KMS-11 (cell line): ENCODE data around the gene FAM72D.
"Not testable (repeated sequence)": the region's sequence is repeated elsewhere in the genome, so short reads cannot be mapped to it uniquely, and the experiment has no call there.

Experiments
- H2AFZ ChIP-seq: fragments of 200-600 bp; sonication (generic); 2 replicates; pipeline ENCODE4 v1.6.1; 2016; ENCODE audit warnings: antibody characterized with exemption, mixed run types, low read depth
- H3K27ac ChIP-seq: fragments of 200-600 bp; sonication (generic); 2 replicates; pipeline ENCODE4 v1.6.1; 2016; ENCODE audit warnings: mild to moderate bottlenecking, mixed run types
- H3K27me3 ChIP-seq: fragments of 200-600 bp; sonication (generic); 2 replicates; pipeline ENCODE4 v1.6.1; 2017; ENCODE audit warnings: mild to moderate bottlenecking, low read depth, mixed run types, moderate library complexity; ENCODE audit not compliant: insufficient read depth
- H3K36me3 ChIP-seq: fragments of 200-600 bp; sonication (generic); 2 replicates; pipeline ENCODE4 v1.6.1; 2017; ENCODE audit warnings: mild to moderate bottlenecking, mixed run types; ENCODE audit not compliant: insufficient read depth
- H3K4me1 ChIP-seq: fragments of 200-600 bp; sonication (generic); 2 replicates; pipeline ENCODE4 v1.6.1; 2016; ENCODE audit warnings: mild to moderate bottlenecking, low read depth, mixed run types; ENCODE audit not compliant: poor library complexity, severe bottlenecking
- H3K4me2 ChIP-seq: fragments of 200-600 bp; sonication (generic); 2 replicates; pipeline ENCODE4 v1.7.0; 2016; ENCODE audit warnings: mild to moderate bottlenecking, mixed run types
- H3K4me3 ChIP-seq: fragments of 200-600 bp; sonication (generic); IDR thresholded peaks from 2 replicates; pipeline ENCODE4 v1.6.1; 2017; ENCODE audit warnings: low read depth, low read length, mixed read lengths; ENCODE audit not compliant: insufficient read depth
- H3K79me2 ChIP-seq: fragments of 200-600 bp; sonication (generic); 2 replicates; pipeline ENCODE4 v1.6.1; 2016; ENCODE audit warnings: low read depth, mixed run types; ENCODE audit not compliant: insufficient read depth
- H3K9ac ChIP-seq: fragments of 200-600 bp; sonication (generic); 2 replicates; pipeline ENCODE4 v1.6.1; 2016; ENCODE audit warnings: mild to moderate bottlenecking, mixed run types
- H4K20me1 ChIP-seq: fragments of 200-600 bp; sonication (generic); 2 replicates; pipeline ENCODE4 v1.6.1; 2016; ENCODE audit warnings: mild to moderate bottlenecking, mixed run types; ENCODE audit not compliant: insufficient read depth

The FAM72D gene

GRCh38 chr1:145082483-145083255 lies 13.1 kb upstream of the FAM72D start:
- not testable (repeated sequence) for H3K36me3 ChIP-seq, H2AFZ ChIP-seq, H3K9ac ChIP-seq, H3K27ac ChIP-seq, H3K27me3 ChIP-seq, H3K4me1 ChIP-seq, H4K20me1 ChIP-seq, H3K4me3 ChIP-seq, H3K4me2 ChIP-seq
- H3K79me2 ChIP-seq: peaks cover 12% of the 10 kb centered on the region; the same call in 1 of the 2 replicates

- not testable (repeated sequence) for H3K27me3 ChIP-seq, H3K4me3 ChIP-seq, H4K20me1 ChIP-seq, H2AFZ ChIP-seq, H3K79me2 ChIP-seq, H3K27ac ChIP-seq, H3K36me3 ChIP-seq
- Histone ChIP-seq H3K4me1 (peaks cover 14% of the 10 kb centered on the region), H3K4me2 (peak overlapping the region; percentile 45; the same call in 1 of the 2 replicates), H3K9ac (peak overlapping the region; percentile 37; the same call in 1 of the 2 replicates)
Measured at GRCh38 chr1:145093517-145094149, 2.1 kb upstream of the FAM72D start.

GRCh38 chr1:145094655-145095211 lies 1.0 kb upstream of the FAM72D start:
- H3K27ac ChIP-seq, H3K36me3 ChIP-seq: not testable (repeated sequence)

GRCh38 chr1:145101725-145102124 lies 6.0 kb downstream of the FAM72D start:
- H2AFZ ChIP-seq, H3K4me1 ChIP-seq, H3K4me3 ChIP-seq, H3K4me2 ChIP-seq, H4K20me1 ChIP-seq, H3K27ac ChIP-seq, H3K9ac ChIP-seq, H3K27me3 ChIP-seq, H3K36me3 ChIP-seq, H3K79me2 ChIP-seq: not testable (repeated sequence)

More at GRCh38 chr1:145094655-145095211, 1.0 kb upstream of the FAM72D start:
- H3K9ac ChIP-seq, H3K4me1 ChIP-seq, H3K4me3 ChIP-seq, H4K20me1 ChIP-seq, H3K4me2 ChIP-seq, H3K27me3 ChIP-seq, H3K79me2 ChIP-seq: not testable (repeated sequence)
- H2AFZ ChIP-seq: peak overlapping the region; percentile 47; the same call in 1 of the 2 replicates

- H3K36me3 ChIP-seq, H3K27me3 ChIP-seq, H2AFZ ChIP-seq, H3K4me3 ChIP-seq, H3K4me1 ChIP-seq, H3K9ac ChIP-seq, H4K20me1 ChIP-seq, H3K4me2 ChIP-seq, H3K79me2 ChIP-seq, H3K27ac ChIP-seq: not testable (repeated sequence)
Measured at GRCh38 chr1:145103294-145103693, 7.5 kb downstream of the FAM72D start.

GRCh38 chr1:145111674-145112073 lies 15.9 kb downstream of the FAM72D start:
- not testable (repeated sequence) for H3K4me3 ChIP-seq, H4K20me1 ChIP-seq, H3K27ac ChIP-seq, H3K36me3 ChIP-seq, H3K9ac ChIP-seq, H3K4me1 ChIP-seq, H3K79me2 ChIP-seq, H3K27me3 ChIP-seq, H3K4me2 ChIP-seq, H2AFZ ChIP-seq

- H3K36me3 ChIP-seq, H4K20me1 ChIP-seq, H3K79me2 ChIP-seq, H3K4me2 ChIP-seq, H3K27ac ChIP-seq, H2AFZ ChIP-seq, H3K27me3 ChIP-seq, H3K4me3 ChIP-seq, H3K9ac ChIP-seq, H3K4me1 ChIP-seq: not testable (repeated sequence)
Measured at GRCh38 chr1:145112703-145113102, 16.9 kb downstream of the FAM72D start.

GRCh38 chr1:145114560-145115057 lies 18.8 kb downstream of the FAM72D start:
- H3K4me3 ChIP-seq, H3K27me3 ChIP-seq, H3K4me2 ChIP-seq, H4K20me1 ChIP-seq, H2AFZ ChIP-seq, H3K9ac ChIP-seq, H3K4me1 ChIP-seq, H3K36me3 ChIP-seq, H3K27ac ChIP-seq, H3K79me2 ChIP-seq: not testable (repeated sequence)

- not testable (repeated sequence) for H3K27me3 ChIP-seq, H3K9ac ChIP-seq, H3K36me3 ChIP-seq, H4K20me1 ChIP-seq, H3K4me3 ChIP-seq, H3K27ac ChIP-seq, H2AFZ ChIP-seq, H3K79me2 ChIP-seq, H3K4me1 ChIP-seq, H3K4me2 ChIP-seq
Measured at GRCh38 chr1:145115587-145116493, 20.1 kb downstream of the FAM72D start.
